WTC11 (cell line): ENCODE data around the gene GLIPR1L2. TPM values are rescaled to one million over a fixed set of nuclear protein-coding genes. Genes with fewer than 3 reads are reported as not detected.
A peak's percentile ranks its signal among the peaks of the same experiment; 100 is the strongest.

Experiments used
- ATAC-seq: fragments of 200-7000 bp; cut with Tn5 transposase; 2 replicates; pipeline ENCODE4 v1.10.0; 2021; ENCODE audit warnings: mild to moderate bottlenecking, moderate library complexity
- CTCF ChIA-PET: fragments of 300-600 bp; sonication (Branson Sonifier 250); formaldehyde crosslinking; loops from one replicate; lab custom pipeline; 2021; ENCODE audit warnings: antibody characterized with exemption; lab: Charles Lee
- POLR2A ChIA-PET: fragments of 350-600 bp; sonication (Branson Sonifier 250); formaldehyde crosslinking; loops from one replicate; lab custom pipeline; 2021; ENCODE audit warnings: antibody characterized with exemption; lab: Charles Lee
- DNase-seq: peaks from one replicate; pipeline ENCODE4 v3.0.0; 2021; ENCODE audit warnings: low spot score
- H3K27ac Mint-ChIP-seq: 2 replicates; pipeline ENCODE4 v1.8.0; 2021; ENCODE audit warnings: mixed read lengths
- H3K27me3 Mint-ChIP-seq: 2 replicates; pipeline ENCODE4 v1.8.0; 2021; ENCODE audit warnings: low read depth, mild to moderate bottlenecking, moderate library complexity, mixed read lengths
- H3K36me3 Mint-ChIP-seq: 2 replicates; pipeline ENCODE4 v1.8.0; 2021; ENCODE audit warnings: mixed read lengths
- H3K4me1 Mint-ChIP-seq: 2 replicates; pipeline ENCODE4 v1.8.0; 2022; ENCODE audit warnings: mixed read lengths
- H3K4me3 Mint-ChIP-seq: 2 replicates; pipeline ENCODE4 v1.8.0; 2021; ENCODE audit warnings: mild to moderate bottlenecking, moderate library complexity, mixed read lengths
- H3K9me3 Mint-ChIP-seq: 2 replicates; pipeline ENCODE4 v1.8.0; 2021; ENCODE audit warnings: mixed read lengths
- ARID4B ChIP-seq: sonication (generic); formaldehyde crosslinking; IDR thresholded peaks from 2 replicates; pipeline ENCODE4 v1.8.0; 2023; ENCODE audit warnings: missing genetic modification reagents, mild to moderate bottlenecking, borderline replicate concordance
- CREM ChIP-seq: sonication (generic); formaldehyde crosslinking; IDR thresholded peaks from 2 replicates; pipeline ENCODE4 v1.8.1; 2022; ENCODE audit warnings: mild to moderate bottlenecking, missing genetic modification reagents, moderate library complexity
- CTCF ChIP-seq: fragments of 200-600 bp; IDR thresholded peaks from 2 replicates; pipeline ENCODE4 v1.8.0; 2022; ENCODE audit warnings: antibody characterized with exemption
- FOXK1 ChIP-seq: sonication (generic); formaldehyde crosslinking; IDR thresholded peaks from 2 replicates; pipeline ENCODE4 v1.8.0; 2022; ENCODE audit warnings: mild to moderate bottlenecking, moderate library complexity, missing genetic modification reagents
- GABPB1 ChIP-seq: sonication (generic); formaldehyde crosslinking; IDR thresholded peaks from 2 replicates; pipeline ENCODE4 v1.8.1; 2023; ENCODE audit warnings: mild to moderate bottlenecking, missing genetic modification reagents
- HMGA2 ChIP-seq: fragments of 250-450 bp; sonication (Bioruptor Pico); IDR thresholded peaks from 2 replicates; pipeline ENCODE4 v1.4.0; 2021; ENCODE audit warnings: mild to moderate bottlenecking, moderate library complexity
- IRF1 ChIP-seq: sonication (generic); formaldehyde crosslinking; IDR thresholded peaks from 2 replicates; pipeline ENCODE4 v1.8.0; 2023; ENCODE audit warnings: missing genetic modification reagents
- MYBL2 ChIP-seq: sonication (generic); formaldehyde crosslinking; IDR thresholded peaks from 2 replicates; pipeline ENCODE4 v1.8.1; 2023; ENCODE audit warnings: mild to moderate bottlenecking, moderate library complexity, missing genetic modification reagents
- NFATC4 ChIP-seq: fragments of 250-450 bp; sonication (Bioruptor Pico); IDR thresholded peaks from 2 replicates; pipeline ENCODE4 v1.9.0; 2021; ENCODE audit warnings: mild to moderate bottlenecking
- OVOL2 ChIP-seq: fragments of 250-450 bp; sonication (Bioruptor Pico); IDR thresholded peaks from 2 replicates; pipeline ENCODE4 v1.9.0; 2021; ENCODE audit warnings: mild to moderate bottlenecking, borderline replicate concordance
- PREB ChIP-seq: sonication (generic); formaldehyde crosslinking; IDR thresholded peaks from 2 replicates; pipeline ENCODE4 v1.8.1; 2022; ENCODE audit warnings: mild to moderate bottlenecking, missing genetic modification reagents, moderate library complexity, borderline replicate concordance
- SP1 ChIP-seq: sonication (generic); formaldehyde crosslinking; conservative IDR thresholded peaks from 2 replicates; pipeline ENCODE4 v1.8.1; 2022; ENCODE audit warnings: missing genetic modification reagents
- TEAD1 ChIP-seq: sonication (generic); formaldehyde crosslinking; IDR thresholded peaks from 2 replicates; pipeline ENCODE4 v1.8.0; 2022; ENCODE audit warnings: mild to moderate bottlenecking, missing genetic modification reagents
- ZNF281 ChIP-seq: sonication (generic); formaldehyde crosslinking; IDR thresholded peaks from 2 replicates; pipeline ENCODE4 v1.8.0; 2023; ENCODE audit warnings: mild to moderate bottlenecking, missing genetic modification reagents
- total RNA-seq: library from RNA; stranded (reverse); gene quantifications from 3 replicates; pipeline ENCODE4 v1.2.3, GENCODE V29; 2021

Gene GLIPR1L2
- total RNA-seq, 1 experiment from 2014 or later = not detected

- TF ChIP-seq ARID4B (no peak), NFATC4 (CRISPR knock-in tag) (no peak), FOXK1 (CRISPR knock-in tag) (no peak), TEAD1 (CRISPR knock-in tag) (no peak), GABPB1 (no peak)
Observed at GRCh38 chr12:75479963-75480461, 89.1 kb downstream of the GLIPR1L2 start (continued).

GRCh38 chr12:75480469-75480949, 89.6 kb downstream of the GLIPR1L2 start, which contains the start of gene GLIPR1:
Gene GLIPR1 (plus strand): TSS chr12:75480755. CDS start chr12:75480881, 126 bp downstream.
- H3K36me3 Mint-ChIP-seq = no peaks in the 10 kb centered on the region
- TF ChIP-seq CREM (CRISPR knock-in tag) = no peak
- TF ChIP-seq, all 79 proteins: peak for 0
- Mint-ChIP-seq H3K27me3 (no peaks in the 10 kb centered on the region), H3K27ac (no peak within 1 kb of the TSS), H3K4me3 (no peak within 1 kb of the TSS), H3K9me3 (no peaks in the 10 kb centered on the region), H3K4me1 (peaks cover 22% of the 10 kb centered on the region)
- ChIA-PET CTCF (interaction anchor here (1.8 kb wide), 1 partner anchor 89 kb away, joined by 4 read pairs; the partner anchor contains the start of gene GLIPR1L2), POLR2A (no interaction called here)
- no peak for DNase-seq
- ATAC-seq = peak; percentile 27; the same call in 1 of the 2 replicates

- POLR2A ChIA-PET = no interaction called here
- Mint-ChIP-seq H3K36me3 (no peaks in the 10 kb centered on the region), H3K9me3 (no peaks in the 10 kb centered on the region), H3K27me3 (no peaks in the 10 kb centered on the region), H3K4me1 (peaks cover 22% of the 10 kb centered on the region), H3K4me3 (no peak overlapping the region), H3K27ac (no peak overlapping the region)
- ATAC-seq (no peak), DNase-seq (no peak)
- no peak for TF ChIP-seq TEAD1 (CRISPR knock-in tag)
- TF ChIP-seq IRF1 (CRISPR knock-in tag) = no peak
- TF ChIP-seq HMGA2 = no peak
- no peak for TF ChIP-seq SP1
- no peak for TF ChIP-seq MYBL2 (CRISPR knock-in tag)
- TF ChIP-seq OVOL2 (CRISPR knock-in tag) = no peak
- TF ChIP-seq PREB = no peak
- CTCF ChIA-PET = interaction anchor here (1.8 kb wide), 1 partner anchor 90 kb away, joined by 4 read pairs; the partner anchor contains the start of gene GLIPR1L2
Observed at GRCh38 chr12:75481013-75481705, 90.3 kb downstream of the GLIPR1L2 start.

- ATAC-seq (no peak), DNase-seq (no peak)
- Mint-ChIP-seq H3K27me3 (no peaks in the 10 kb centered on the region), H3K9me3 (no peaks in the 10 kb centered on the region), H3K36me3 (no peaks in the 10 kb centered on the region), H3K4me3 (no peak overlapping the region), H3K27ac (no peak overlapping the region), H3K4me1 (peaks cover 26% of the 10 kb centered on the region)
- ChIA-PET CTCF (no interaction called here), POLR2A (no interaction called here)
- no peak for TF ChIP-seq ZNF281 (CRISPR knock-in tag)
- no peak for TF ChIP-seq CTCF
Observed at GRCh38 chr12:75481774-75482173, 90.9 kb downstream of the GLIPR1L2 start.
